ENCODE results near the gene CDK18. TPM values are rescaled to one million over a fixed set of nuclear protein-coding genes. Genes with fewer than 3 reads are reported as not detected.

Gene CDK18
- total and polyA plus RNA-seq, 4 donors: 2.4 to 3.7 (median 3.1) TPM

DNA sequence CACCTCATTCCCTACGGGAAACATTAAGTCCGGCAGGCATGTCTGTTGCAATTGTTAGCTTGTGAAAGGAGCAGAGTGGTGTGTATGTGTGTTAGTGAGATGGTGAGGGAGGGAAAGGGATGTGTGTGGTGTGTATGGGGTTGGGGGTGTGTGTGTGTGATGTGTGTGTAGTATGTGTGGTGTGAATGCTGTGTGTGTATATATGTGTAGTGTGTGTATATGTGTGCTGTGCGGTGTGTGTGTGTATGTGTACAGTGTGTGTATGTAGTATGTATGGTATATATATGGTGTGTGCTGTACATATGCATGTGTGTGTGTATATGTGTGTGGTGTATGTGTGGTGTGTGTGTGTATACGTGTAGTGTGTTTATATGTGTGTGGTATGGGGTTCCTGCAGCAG, 27.8 kb upstream of the CDK18 start:
- WGBS: 89% methylated on average over 4 of the region's 4 CpGs
- H3K9me3 ChIP-seq (ENCODE audit: control insufficient read depth in 4 of 4, low read length in 3 of 4): peaks cover 0 to 15% (median 2%) of the 10 kb centered on the region in 4 donors
- H3K4me1 ChIP-seq (ENCODE audit: control insufficient read depth in 4 of 4, insufficient read depth in 4 of 4, low read length in 3 of 4): no peaks in the 10 kb centered on the region
- H3K27me3 ChIP-seq (ENCODE audit: control insufficient read depth in 4 of 4, insufficient read depth in 4 of 4, low read length in 3 of 4): peaks cover 0 to 11% (median 2%) of the 10 kb centered on the region in 4 donors
- TF ChIP-seq, protein P1, sequence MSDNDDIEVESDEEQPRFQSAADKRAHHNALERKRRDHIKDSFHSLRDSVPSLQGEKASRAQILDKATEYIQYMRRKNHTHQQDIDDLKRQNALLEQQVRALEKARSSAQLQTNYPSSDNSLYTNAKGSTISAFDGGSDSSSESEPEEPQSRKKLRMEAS (IDR thresholded peaks at IDR 0.05): no peak
- TF ChIP-seq, protein P2, sequence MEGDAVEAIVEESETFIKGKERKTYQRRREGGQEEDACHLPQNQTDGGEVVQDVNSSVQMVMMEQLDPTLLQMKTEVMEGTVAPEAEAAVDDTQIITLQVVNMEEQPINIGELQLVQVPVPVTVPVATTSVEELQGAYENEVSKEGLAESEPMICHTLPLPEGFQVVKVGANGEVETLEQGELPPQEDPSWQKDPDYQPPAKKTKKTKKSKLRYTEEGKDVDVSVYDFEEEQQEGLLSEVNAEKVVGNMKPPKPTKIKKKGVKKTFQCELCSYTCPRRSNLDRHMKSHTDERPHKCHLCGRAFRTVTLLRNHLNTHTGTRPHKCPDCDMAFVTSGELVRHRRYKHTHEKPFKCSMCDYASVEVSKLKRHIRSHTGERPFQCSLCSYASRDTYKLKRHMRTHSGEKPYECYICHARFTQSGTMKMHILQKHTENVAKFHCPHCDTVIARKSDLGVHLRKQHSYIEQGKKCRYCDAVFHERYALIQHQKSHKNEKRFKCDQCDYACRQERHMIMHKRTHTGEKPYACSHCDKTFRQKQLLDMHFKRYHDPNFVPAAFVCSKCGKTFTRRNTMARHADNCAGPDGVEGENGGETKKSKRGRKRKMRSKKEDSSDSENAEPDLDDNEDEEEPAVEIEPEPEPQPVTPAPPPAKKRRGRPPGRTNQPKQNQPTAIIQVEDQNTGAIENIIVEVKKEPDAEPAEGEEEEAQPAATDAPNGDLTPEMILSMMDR (IDR thresholded peaks at IDR 0.05; ENCODE audit: low read depth, low read length, missing input control): no peak
- TF ChIP-seq JUND (IDR thresholded peaks at IDR 0.05) (no peak), FOXA1 (IDR thresholded peaks at IDR 0.05) (no peak), GABPA (IDR thresholded peaks at IDR 0.05 in 1 of 2, conservative IDR thresholded peaks at IDR 0.05 in 1 of 2) (no peak), YY1 (IDR thresholded peaks at IDR 0.05) (no peak), SP1 (IDR thresholded peaks at IDR 0.05) (no peak), FOXA2 (IDR thresholded peaks at IDR 0.05) (no peak), HNF4A (conservative IDR thresholded peaks at IDR 0.05) (no peak), EGR1 (IDR thresholded peaks at IDR 0.05; ENCODE audit: low read depth in 2 of 2) (no peak)
- TF ChIP-seq, protein P3, sequence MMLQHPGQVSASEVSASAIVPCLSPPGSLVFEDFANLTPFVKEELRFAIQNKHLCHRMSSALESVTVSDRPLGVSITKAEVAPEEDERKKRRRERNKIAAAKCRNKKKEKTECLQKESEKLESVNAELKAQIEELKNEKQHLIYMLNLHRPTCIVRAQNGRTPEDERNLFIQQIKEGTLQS (IDR thresholded peaks at IDR 0.05): no peak
- H3K4me3 ChIP-seq (ENCODE audit: low read depth in 1 of 3, low read length in 3 of 3): no peak overlapping the region
- no peaks in the 10 kb centered on the region for H3K36me3 ChIP-seq (ENCODE audit: control insufficient read depth in 4 of 4, insufficient read depth in 3 of 4, low read depth in 1 of 4, low read length in 3 of 4)
- H3K27ac ChIP-seq (ENCODE audit: low read depth in 1 of 2, low read length in 2 of 2): no peak overlapping the region
- no peak overlapping the region for H3K9ac ChIP-seq (ENCODE audit: low read depth in 1 of 2, low read length in 2 of 2)
- DNase-seq (ENCODE audit: low spot score): no peak

DNA sequence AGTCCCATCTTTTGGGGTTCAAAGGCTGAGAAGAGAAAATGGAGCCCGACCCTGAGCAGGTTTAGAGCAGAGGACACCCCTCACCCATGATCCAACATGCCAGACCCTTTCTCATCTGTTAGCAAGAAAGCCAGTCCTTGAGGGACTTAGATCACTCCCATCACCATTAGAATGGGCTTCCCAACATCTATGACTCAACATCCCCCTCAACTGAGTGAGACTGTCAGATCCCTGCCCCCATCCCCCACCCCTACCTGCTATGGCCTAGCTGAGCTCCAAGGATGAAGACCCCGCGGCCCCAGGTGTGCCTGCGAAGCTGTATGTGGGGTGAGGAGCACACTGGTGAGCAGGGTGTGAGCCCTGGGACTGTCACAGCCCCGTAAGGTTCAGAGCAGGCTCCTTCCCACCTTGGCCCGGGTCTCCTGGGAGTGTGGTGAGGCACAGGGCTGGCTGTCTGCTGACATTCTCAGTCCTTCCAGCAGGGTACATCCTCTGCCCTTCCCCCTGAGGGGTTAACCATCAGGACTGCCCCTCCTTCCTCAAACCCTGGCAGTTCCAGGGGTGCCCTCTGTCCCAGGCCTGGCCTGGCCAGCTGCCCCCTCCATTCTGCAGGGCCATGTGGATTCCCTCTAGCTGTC, 27.2 kb upstream of the CDK18 start:
- no peaks in the 10 kb centered on the region for H3K4me1 ChIP-seq (ENCODE audit: control insufficient read depth in 4 of 4, insufficient read depth in 4 of 4, low read length in 3 of 4)
- no peak for TF ChIP-seq FOXA2 (IDR thresholded peaks at IDR 0.05)
- no peak for TF ChIP-seq EGR1 (IDR thresholded peaks at IDR 0.05; ENCODE audit: low read depth in 2 of 2)
- no peak for TF ChIP-seq SP1 (IDR thresholded peaks at IDR 0.05)
- TF ChIP-seq, protein P4, sequence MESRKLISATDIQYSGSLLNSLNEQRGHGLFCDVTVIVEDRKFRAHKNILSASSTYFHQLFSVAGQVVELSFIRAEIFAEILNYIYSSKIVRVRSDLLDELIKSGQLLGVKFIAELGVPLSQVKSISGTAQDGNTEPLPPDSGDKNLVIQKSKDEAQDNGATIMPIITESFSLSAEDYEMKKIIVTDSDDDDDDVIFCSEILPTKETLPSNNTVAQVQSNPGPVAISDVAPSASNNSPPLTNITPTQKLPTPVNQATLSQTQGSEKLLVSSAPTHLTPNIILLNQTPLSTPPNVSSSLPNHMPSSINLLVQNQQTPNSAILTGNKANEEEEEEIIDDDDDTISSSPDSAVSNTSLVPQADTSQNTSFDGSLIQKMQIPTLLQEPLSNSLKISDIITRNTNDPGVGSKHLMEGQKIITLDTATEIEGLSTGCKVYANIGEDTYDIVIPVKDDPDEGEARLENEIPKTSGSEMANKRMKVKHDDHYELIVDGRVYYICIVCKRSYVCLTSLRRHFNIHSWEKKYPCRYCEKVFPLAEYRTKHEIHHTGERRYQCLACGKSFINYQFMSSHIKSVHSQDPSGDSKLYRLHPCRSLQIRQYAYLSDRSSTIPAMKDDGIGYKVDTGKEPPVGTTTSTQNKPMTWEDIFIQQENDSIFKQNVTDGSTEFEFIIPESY (IDR thresholded peaks at IDR 0.05): no peak
- TF ChIP-seq RAD21 (IDR thresholded peaks at IDR 0.05): no peak
- TF ChIP-seq, protein P1 (IDR thresholded peaks at IDR 0.05): no peak
- TF ChIP-seq, protein P3 (IDR thresholded peaks at IDR 0.05): no peak
- H3K9me3 ChIP-seq (ENCODE audit: control insufficient read depth in 4 of 4, low read length in 3 of 4): peaks cover 0 to 15% (median 2%) of the 10 kb centered on the region in 4 donors
- no peak overlapping the region for H3K4me3 ChIP-seq (ENCODE audit: low read depth in 1 of 3, low read length in 3 of 3)
- 75% methylated on average over 6 of the region's 6 CpGs for WGBS
- H3K9ac ChIP-seq (ENCODE audit: low read depth in 1 of 2, low read length in 2 of 2): no peak overlapping the region
- H3K27me3 ChIP-seq (ENCODE audit: control insufficient read depth in 4 of 4, insufficient read depth in 4 of 4, low read length in 3 of 4): peaks cover 0 to 11% (median 3%) of the 10 kb centered on the region in 4 donors
- H3K27ac ChIP-seq (ENCODE audit: low read depth in 1 of 2, low read length in 2 of 2): no peak overlapping the region
- H3K36me3 ChIP-seq (ENCODE audit: control insufficient read depth in 4 of 4, insufficient read depth in 3 of 4, low read depth in 1 of 4, low read length in 3 of 4): no peaks in the 10 kb centered on the region
- DNase-seq (ENCODE audit: low spot score): no peak
